OCI-LY7 (cell line): Measurements from ENCODE around the gene PDCD11. TPM values are rescaled to one million over a fixed set of nuclear protein-coding genes. Genes with fewer than 3 reads are reported as not detected.
A peak's percentile ranks its signal among the peaks of the same experiment; 100 is the strongest.

Experiments used
- BruUV-seq: library from RNA; stranded (reverse); fragments of 400-500 nt; replicated peaks from 2 replicates; lab custom pipeline; 2021; lab: Mats Ljungman, UMichigan
- CTCF ChIA-PET: fragments of 300-600 bp; sonication (Branson Sonifier 250); formaldehyde crosslinking; loops from one replicate; lab custom pipeline; 2022; ENCODE audit warnings: antibody characterized with exemption; ENCODE audit not compliant: unreplicated experiment; lab: Charles Lee
- POLR2A ChIA-PET: fragments of 300-600 bp; sonication (Branson Sonifier 250); formaldehyde crosslinking; loops from one replicate; lab custom pipeline; 2022; ENCODE audit warnings: antibody characterized with exemption; lab: Charles Lee
- DNase-seq: peaks from one replicate; pipeline ENCODE4 v3.0.0-alpha.2; 2015; ENCODE audit warnings: low spot score
- H2AFZ ChIP-seq: fragments of 200-600 bp; sonication (generic), shearing (Covaris generic); 2 replicates; pipeline ENCODE4 v1.6.1; 2014; ENCODE audit warnings: mild to moderate bottlenecking, antibody characterized with exemption, low read length, moderate library complexity
- H3K27ac ChIP-seq: fragments of 200-600 bp; sonication (generic); 2 replicates; pipeline ENCODE4 v1.5.1; 2014; ENCODE audit warnings: mixed run types, low read depth, mild to moderate bottlenecking, moderate library complexity, low read length, inconsistent platforms; ENCODE audit not compliant: poor library complexity, severe bottlenecking
- H3K36me3 ChIP-seq: fragments of 200-600 bp; sonication (generic); 2 replicates; pipeline ENCODE4 v1.6.1; 2014; ENCODE audit warnings: mild to moderate bottlenecking, antibody characterized with exemption, low read length, moderate library complexity, mixed read lengths; ENCODE audit not compliant: insufficient read depth
- H3K4me1 ChIP-seq: fragments of 200-600 bp; sonication (generic); 2 replicates; pipeline ENCODE4 v1.5.1; 2014; ENCODE audit warnings: mild to moderate bottlenecking, low read length; ENCODE audit not compliant: insufficient read depth, poor library complexity, severe bottlenecking
- H3K4me2 ChIP-seq: fragments of 200-600 bp; sonication (generic); 2 replicates; pipeline ENCODE4 v1.6.1; 2014; ENCODE audit warnings: mild to moderate bottlenecking, low read length
- H3K4me3 ChIP-seq: fragments of 200-600 bp; sonication (generic); 2 replicates; pipeline ENCODE4 v1.5.1; 2014; ENCODE audit warnings: mild to moderate bottlenecking, low read depth, low read length; ENCODE audit not compliant: poor library complexity, severe bottlenecking
- H3K79me2 ChIP-seq: fragments of 200-600 bp; sonication (generic); 2 replicates; pipeline ENCODE4 v1.6.1; 2016; ENCODE audit warnings: low read depth, mild to moderate bottlenecking, low read length, moderate library complexity, mixed read lengths; ENCODE audit not compliant: insufficient read depth
- H3K9me2 ChIP-seq: fragments of 200-600 bp; sonication (generic); 2 replicates; pipeline ENCODE4 v1.6.1; 2016; ENCODE audit warnings: mild to moderate bottlenecking, low read length, mixed read lengths; ENCODE audit not compliant: insufficient read depth
- H3K9me3 ChIP-seq: fragments of 200-600 bp; sonication (generic); 2 replicates; pipeline ENCODE4 v1.6.1; 2014; ENCODE audit warnings: mild to moderate bottlenecking, mixed run types, low read length, mixed read lengths
- H4K20me1 ChIP-seq: fragments of 200-600 bp; sonication (generic); 2 replicates; pipeline ENCODE4 v1.6.1; 2014; ENCODE audit warnings: mild to moderate bottlenecking, antibody characterized with exemption, low read length, moderate library complexity, mixed read lengths; ENCODE audit not compliant: insufficient read depth
- CTCF ChIP-seq: fragments of 200-600 bp; sonication (generic); conservative IDR thresholded peaks from 2 replicates; pipeline ENCODE4 v1.5.1; 2014; ENCODE audit warnings: mild to moderate bottlenecking, antibody characterized with exemption, low read length, moderate library complexity, mixed read lengths
- EZH2phosphoT487 ChIP-seq: fragments of 200-600 bp; sonication (generic); IDR thresholded peaks from 2 replicates; pipeline ENCODE4 v1.6.1; 2018; ENCODE audit warnings: low read depth, borderline replicate concordance, mild to moderate bottlenecking, mixed run types, antibody characterized with exemption, low read length, moderate library complexity, mixed read lengths
- intact Hi-C: fragments of 100-400 bp; cut with micrococcal nuclease; formaldehyde crosslinking; loops from one replicate; pipeline ENCODE4 v1.10.0; 2022; ENCODE audit not compliant: unreplicated experiment
- total RNA-seq, 2 experiments: library from RNA; depleted of rRNA in 1 of 2; stranded (reverse); fragments of >200 nt in 1 of 2; shearing (Covaris generic) in 1 of 2; gene quantifications; 2 replicates each; pipeline ENCODE4 v1.2.3, GENCODE V29; 2014 to 2022

The PDCD11 gene
- total RNA-seq, 2 experiments from 2014 or later: 54.5 to 68.4 TPM

- DNase-seq: no peak
- ChIA-PET CTCF (no interaction called here), POLR2A (no interaction called here)
- no TSS peak for BruUV-seq
- intact Hi-C loops: no loop called here
- TF ChIP-seq EZH2phosphoT487: no peak
- no peak for TF ChIP-seq CTCF
- no peak overlapping the region for H2AFZ ChIP-seq
- H4K20me1 ChIP-seq: no peaks in the 10 kb centered on the region
- no peaks in the 10 kb centered on the region for H3K4me1 ChIP-seq
- no peaks in the 10 kb centered on the region for H3K9me3 ChIP-seq
- H3K79me2 ChIP-seq: no peaks in the 10 kb centered on the region
- H3K4me2 ChIP-seq: no peak overlapping the region
- no peak overlapping the region for H3K27ac ChIP-seq
- H3K9me2 ChIP-seq: no peaks in the 10 kb centered on the region
- H3K4me3 ChIP-seq: no peak overlapping the region
- peaks cover 79% of the 10 kb centered on the region for H3K36me3 ChIP-seq
These were observed 48.9 kb downstream of the PDCD11 start for GRCh38 chr10:103445366-103445765.

- CTCF ChIA-PET: no interaction called here
- H3K4me1 ChIP-seq: no peaks in the 10 kb centered on the region
- no peak overlapping the region for H2AFZ ChIP-seq
- H3K36me3 ChIP-seq: peaks cover 73% of the 10 kb centered on the region
- no peaks in the 10 kb centered on the region for H3K79me2 ChIP-seq
- H3K27ac ChIP-seq: no peak overlapping the region
- no peaks in the 10 kb centered on the region for H3K9me2 ChIP-seq
- POLR2A ChIA-PET: interaction anchor here (0.7 kb wide), 1 partner anchor 39 kb away, joined by 3 read pairs; no protein-coding TSS in a partner anchor
- no peak for DNase-seq
- no peak overlapping the region for H3K4me3 ChIP-seq
- TSS peak; percentile 89 for BruUV-seq
- no peak overlapping the region for H3K4me2 ChIP-seq
- no peak for TF ChIP-seq EZH2phosphoT487
- TF ChIP-seq CTCF: no peak
- intact Hi-C loops: no loop called here
- H3K9me3 ChIP-seq: no peaks in the 10 kb centered on the region
- no peaks in the 10 kb centered on the region for H4K20me1 ChIP-seq
These were observed 49.5 kb downstream of the PDCD11 start for GRCh38 chr10:103445767-103446567.

GRCh38 chr10:103447187-103447586 is 50.8 kb downstream of the PDCD11 start:
- H3K36me3 ChIP-seq: peaks cover 67% of the 10 kb centered on the region
- H2AFZ ChIP-seq: no peak overlapping the region
- CTCF ChIA-PET: interaction anchor here (0.5 kb wide), 1 partner anchor 24 kb away, joined by 3 read pairs; no protein-coding TSS in a partner anchor
- DNase-seq: no peak
- TF ChIP-seq CTCF: no peak
- no peak for TF ChIP-seq EZH2phosphoT487
- intact Hi-C loops: no loop called here
- BruUV-seq: no TSS peak
- no peaks in the 10 kb centered on the region for H4K20me1 ChIP-seq
- H3K27ac ChIP-seq: no peak overlapping the region
- H3K9me3 ChIP-seq: no peaks in the 10 kb centered on the region
- H3K79me2 ChIP-seq: no peaks in the 10 kb centered on the region
- no peaks in the 10 kb centered on the region for H3K4me1 ChIP-seq
- POLR2A ChIA-PET: no interaction called here
- H3K4me3 ChIP-seq: no peak overlapping the region
- H3K9me2 ChIP-seq: no peaks in the 10 kb centered on the region
- no peak overlapping the region for H3K4me2 ChIP-seq
